Tibial nerve (tissue), 4 donors: Measurements from ENCODE around the gene MTERF1.

ENCODE experiments used
- EP300 ChIP-seq, 2 donors: sonication (generic); formaldehyde crosslinking; IDR thresholded peaks; one replicate each; pipeline ENCODE4 v1.6.1; 2017; ENCODE audit warnings: antibody characterized with exemption in 2 of 2, mild to moderate bottlenecking in 1 of 2
- POLR2A ChIP-seq, 2 donors: fragments of 450-650 bp; IDR thresholded peaks; one replicate each; pipeline ENCODE4 v1.6.1; 2017; ENCODE audit warnings: antibody characterized with exemption in 2 of 2, mild to moderate bottlenecking in 2 of 2, moderate library complexity in 2 of 2
- TF ChIP-seq, protein P1 (sequence below), 5 experiments: fragments of 200-600 bp in 3 of 5; fragments of 450-650 bp in 2 of 5; sonication (generic) in 3 of 5; IDR thresholded peaks; one replicate each; pipeline ENCODE4 v1.5.1; 2016 to 2019; ENCODE audit warnings: antibody characterized with exemption in 5 of 5, mild to moderate bottlenecking in 3 of 5, moderate library complexity in 2 of 5

- TF ChIP-seq, protein P1, sequence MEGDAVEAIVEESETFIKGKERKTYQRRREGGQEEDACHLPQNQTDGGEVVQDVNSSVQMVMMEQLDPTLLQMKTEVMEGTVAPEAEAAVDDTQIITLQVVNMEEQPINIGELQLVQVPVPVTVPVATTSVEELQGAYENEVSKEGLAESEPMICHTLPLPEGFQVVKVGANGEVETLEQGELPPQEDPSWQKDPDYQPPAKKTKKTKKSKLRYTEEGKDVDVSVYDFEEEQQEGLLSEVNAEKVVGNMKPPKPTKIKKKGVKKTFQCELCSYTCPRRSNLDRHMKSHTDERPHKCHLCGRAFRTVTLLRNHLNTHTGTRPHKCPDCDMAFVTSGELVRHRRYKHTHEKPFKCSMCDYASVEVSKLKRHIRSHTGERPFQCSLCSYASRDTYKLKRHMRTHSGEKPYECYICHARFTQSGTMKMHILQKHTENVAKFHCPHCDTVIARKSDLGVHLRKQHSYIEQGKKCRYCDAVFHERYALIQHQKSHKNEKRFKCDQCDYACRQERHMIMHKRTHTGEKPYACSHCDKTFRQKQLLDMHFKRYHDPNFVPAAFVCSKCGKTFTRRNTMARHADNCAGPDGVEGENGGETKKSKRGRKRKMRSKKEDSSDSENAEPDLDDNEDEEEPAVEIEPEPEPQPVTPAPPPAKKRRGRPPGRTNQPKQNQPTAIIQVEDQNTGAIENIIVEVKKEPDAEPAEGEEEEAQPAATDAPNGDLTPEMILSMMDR (IDR thresholded peaks at IDR 0.05): no peak
- TF ChIP-seq POLR2A (IDR thresholded peaks at IDR 0.05): no peak
- TF ChIP-seq EP300 (IDR thresholded peaks at IDR 0.05): no peak
Observed at GRCh38 chr7:91846436-91846835, 34.1 kb downstream of the MTERF1 start.
